Stimulated activated CD8-positive, alpha-beta memory T cell treated with anti-CD3 and anti-CD28 coated beads, Interleukin-12 subunit alpha, Interleukin-12 subunit beta, amount 100 ng/mL, for 4 hours (primary cell): ENCODE data around the gene ARHGEF33.
A peak's percentile ranks its signal among the peaks of the same experiment; 100 is the strongest.
"Not testable (repeated sequence)": the region's sequence is repeated elsewhere in the genome, so short reads cannot be mapped to it uniquely, and the experiment has no call there.

Experiments
- DNase-seq: peaks from one replicate; pipeline ENCODE4 v3.0.0-alpha.2; 2020; ENCODE audit warnings: low read depth

ARHGEF33 gene

DNA sequence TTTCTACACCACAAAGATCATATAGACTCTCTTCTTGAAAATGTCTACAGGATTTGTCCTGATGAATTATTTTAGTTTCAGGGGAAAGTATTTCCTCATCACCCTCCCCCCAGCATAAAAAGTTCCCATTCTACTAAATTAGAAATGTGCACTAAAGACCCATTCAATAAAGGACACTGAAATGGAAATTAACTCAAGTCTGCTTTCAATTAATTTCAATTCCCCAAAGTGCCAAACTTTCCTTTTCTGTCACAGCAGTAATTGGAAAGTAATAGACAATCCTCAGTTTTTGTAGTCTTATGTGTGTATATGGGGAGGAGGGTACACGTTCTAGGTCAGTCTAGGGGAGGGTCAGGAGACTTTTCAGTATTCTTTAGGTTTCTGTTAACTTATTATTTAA, 21.5 kb downstream of the ARHGEF33 start:
- no peak for DNase-seq

DNA sequence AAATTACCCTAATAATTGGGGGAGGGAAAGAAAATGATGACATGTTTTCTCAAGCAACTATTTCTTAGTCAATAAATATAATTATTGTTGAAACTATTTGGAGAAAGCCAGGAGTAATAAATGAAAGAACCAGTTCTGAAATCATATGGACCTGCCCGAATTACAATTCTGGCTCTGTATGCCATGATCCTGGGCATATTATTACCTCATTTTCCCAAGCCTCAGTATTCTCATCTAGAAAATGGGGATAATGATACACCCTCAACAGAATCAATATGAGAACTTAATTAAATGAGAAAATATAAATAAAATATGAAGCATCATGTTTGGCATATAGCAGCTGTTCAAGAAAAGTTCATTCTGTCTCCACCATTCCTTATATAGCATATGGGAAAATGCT, 22.9 kb downstream of the ARHGEF33 start:
- no peak for DNase-seq

DNA sequence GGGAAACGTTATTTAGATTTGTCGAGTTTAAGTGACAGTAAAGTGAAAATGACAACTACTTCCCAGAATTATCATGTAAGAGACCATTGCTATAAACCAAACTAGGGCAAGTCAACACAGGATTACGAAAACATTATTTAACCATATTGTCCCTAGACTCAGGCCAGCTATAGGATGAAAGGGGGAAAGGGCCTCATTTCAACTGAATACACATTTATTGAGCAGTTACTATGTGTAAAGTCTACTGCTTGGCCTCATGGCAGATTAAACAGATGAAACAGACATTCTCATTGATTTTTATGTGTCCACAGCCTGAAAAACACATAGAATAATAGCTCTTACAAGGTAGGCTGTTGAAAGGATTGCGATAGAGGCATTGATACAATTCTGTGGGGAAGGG, 32.7 kb downstream of the ARHGEF33 start:
- no peak for DNase-seq

DNA sequence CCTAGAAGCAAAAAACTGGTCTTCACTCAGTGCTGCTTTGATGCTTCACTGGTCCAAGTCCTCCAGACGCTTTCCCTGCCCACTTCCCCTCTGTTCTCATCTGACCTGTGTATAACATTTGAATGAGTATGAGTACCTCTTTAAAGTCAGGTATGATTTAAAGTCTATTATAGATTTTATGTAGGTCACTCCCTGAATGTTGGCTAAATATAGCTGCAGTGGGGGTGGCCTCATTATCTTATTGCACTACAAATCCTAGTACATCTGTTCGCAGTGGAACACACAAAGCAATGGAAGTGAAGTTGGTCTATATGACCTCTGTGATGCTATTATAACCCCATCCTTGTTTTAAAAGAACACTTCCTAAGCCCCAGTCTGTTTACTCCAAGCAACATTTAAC, 33.2 kb downstream of the ARHGEF33 start:
- no peak for DNase-seq

DNA sequence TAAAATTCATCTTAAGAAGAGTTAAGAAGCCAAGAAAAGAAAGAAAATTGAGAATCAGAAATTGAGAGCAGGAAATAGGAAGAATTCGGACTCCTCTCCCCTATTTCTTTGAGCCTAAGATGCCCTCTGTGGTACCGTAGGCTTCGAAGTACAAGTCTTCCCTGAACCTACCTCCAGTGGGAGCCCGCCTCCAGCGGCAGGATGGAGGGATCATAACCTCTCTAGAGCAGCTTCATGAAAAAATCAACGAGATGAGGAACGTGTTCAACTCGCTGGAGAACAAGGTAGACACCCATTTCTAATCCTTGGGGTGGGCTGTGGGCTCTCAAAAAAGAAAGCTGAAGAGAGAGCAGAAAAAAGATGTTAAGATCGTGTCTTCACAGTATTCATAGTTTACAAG, 36.3 kb downstream of the ARHGEF33 start:
- DNase-seq = no peak

DNA sequence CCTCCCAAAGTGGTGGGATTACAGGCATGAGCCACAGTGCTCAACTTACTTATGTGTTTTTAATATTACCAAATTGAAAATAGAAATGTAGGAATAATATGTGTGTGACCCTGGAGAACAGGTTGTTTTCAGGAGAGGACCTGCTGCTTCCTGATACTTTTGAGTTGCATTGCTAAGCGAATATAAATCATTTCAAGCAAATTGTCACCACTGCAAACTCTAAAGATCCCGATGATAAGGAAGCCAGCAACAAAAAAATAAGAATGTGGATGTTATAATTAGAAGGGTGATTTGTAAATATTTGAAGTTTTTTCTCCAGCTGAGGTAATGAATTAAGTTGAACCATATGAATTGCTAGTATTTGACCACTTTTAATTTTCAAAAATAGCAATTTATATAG, 40.9 kb downstream of the ARHGEF33 start:
- DNase-seq = no peak

DNA sequence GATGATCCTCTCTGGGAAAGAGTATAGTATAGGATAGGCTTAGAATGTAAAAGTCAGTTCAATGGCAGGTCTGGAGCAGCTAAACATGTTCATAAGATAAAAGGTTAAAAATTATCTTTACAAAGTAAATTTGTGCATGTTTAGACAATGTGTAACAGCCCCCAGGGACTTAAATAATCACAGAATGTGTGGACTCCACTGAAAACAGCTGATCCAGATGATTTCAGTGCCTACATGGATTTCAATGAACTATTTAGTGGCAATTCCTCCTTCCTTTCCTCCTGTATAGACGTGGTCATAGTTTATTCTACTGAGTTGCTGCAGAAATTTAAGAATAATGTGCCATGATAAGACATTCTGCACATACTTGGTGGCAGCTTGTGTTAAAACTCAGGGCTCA, 42.9 kb downstream of the ARHGEF33 start:
- no peak for DNase-seq

DNA sequence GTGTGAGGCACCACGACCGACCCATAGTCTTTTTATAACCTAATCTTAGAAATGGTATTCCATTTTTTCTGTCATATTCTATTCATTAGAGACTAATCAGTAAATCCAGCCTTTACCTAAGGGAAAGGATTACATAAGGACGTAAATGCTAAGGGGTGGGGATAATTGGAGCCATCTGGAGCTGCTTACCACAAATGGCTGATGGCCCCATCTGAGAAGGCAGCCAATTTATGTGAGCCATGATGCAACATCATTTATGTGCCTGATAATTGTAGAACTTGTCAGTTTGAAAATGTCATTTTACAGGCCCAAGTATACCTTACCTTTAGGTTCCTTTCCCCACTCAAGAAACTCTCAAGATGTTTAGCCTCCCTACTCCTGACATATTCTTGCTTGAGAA, 44.0 kb downstream of the ARHGEF33 start:
- no peak for DNase-seq

DNA sequence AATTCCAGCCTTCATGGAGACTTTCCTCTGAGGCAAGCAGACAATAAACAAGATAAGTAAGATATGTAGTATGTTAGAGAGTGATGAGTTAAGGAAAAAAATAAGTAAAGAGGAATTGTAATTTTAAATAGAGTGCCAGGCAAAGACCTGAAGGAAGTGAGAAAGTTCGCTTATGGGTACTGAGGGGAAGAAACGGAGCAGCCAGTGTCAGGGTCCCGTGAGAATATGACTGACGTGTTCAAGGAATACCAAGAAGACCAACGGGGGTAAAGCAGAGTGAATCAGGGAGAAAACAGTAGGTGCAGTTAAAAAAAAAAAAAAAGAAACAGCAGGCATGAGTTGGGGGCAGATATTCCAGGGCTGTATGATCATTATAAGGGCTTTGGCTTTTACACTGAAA, 45.1 kb downstream of the ARHGEF33 start:
- DNase-seq = no peak

DNA sequence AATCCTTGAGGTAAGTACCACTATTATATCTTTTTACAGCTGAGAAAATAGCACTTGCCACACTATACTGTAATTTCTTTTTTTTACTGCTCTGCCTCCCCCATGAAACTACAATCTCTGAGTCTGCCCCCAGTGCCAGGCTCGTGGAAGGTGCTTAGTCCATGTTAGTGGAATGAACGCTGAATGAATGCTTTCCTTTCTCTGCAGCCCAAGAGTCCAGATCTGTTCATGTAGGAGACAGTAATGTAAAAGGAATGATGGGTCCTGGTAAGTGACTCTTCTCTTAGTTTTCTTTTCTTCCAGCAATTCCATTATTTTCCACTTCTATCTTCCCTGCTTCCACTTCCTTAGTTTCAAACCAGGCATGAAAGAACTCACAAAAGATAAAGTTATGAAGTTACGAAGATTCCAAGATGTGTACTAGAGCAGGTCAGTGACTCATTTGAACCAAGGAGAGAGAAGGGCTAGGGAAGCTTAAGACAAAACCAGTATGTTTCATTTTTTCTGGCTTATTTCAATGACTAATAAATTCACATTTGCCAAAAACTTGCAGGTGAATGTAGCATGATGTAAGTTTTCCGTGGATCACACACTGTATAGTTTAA, 46.0 kb downstream of the ARHGEF33 start:
- DNase-seq = no peak

DNA sequence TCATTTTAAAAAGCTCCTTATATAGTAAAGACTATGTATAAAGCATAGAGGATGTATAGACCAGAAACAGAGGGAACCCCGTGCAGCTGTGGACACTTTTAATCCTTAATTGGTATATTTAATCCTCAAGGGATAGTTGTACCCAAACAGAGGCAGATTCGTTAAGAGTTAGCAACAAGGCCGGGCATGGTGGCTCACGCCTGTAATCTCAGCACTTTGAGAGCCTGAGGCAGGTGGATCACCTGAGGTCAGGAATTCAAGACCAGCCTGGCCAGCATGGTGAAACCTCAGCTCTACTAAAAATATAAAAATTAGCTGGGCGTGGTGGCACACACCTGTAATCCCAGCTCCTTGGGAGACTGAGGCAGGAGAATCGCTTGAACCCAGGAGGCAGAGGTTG, 46.8 kb downstream of the ARHGEF33 start:
- not testable (repeated sequence) for DNase-seq

DNA sequence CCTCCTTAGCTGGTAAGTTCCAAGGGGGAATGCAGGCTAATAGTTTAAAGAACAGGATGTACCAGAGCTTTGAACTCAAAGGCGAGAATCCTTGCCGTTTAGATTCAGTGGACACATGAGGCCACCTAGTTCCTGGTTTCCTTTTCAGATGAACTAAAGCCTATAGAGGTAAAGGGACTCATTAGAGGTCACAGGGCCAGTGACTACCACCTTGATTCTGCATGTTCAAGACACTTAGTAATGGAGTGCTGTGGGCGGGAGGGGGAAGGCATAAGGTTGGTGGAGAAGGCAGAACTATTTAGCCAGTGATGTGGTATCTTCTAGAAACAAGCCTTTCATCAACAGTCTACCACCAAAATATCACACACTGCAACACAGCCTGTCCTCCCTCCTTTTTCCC, 47.9 kb downstream of the ARHGEF33 start:
- no peak for DNase-seq

DNA sequence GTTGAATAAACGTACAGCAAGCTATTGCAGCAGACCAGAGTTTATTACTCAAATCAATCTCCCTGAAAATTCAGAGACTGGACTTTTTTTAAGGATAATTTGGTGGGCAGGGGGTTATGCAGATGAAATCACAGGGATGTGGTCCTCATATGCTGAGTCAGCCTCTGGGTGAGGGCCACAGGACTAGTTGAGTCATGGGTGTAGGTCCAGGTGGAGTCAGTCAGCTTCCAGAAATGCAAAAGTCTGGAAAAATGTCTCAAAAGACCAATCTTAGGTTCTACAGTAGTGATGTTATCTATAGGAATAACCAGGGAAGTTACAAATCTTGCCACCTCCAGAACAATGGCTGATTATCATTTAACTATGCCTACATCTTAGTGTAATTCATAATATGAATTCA, 51.1 kb downstream of the ARHGEF33 start:
- DNase-seq = no peak

DNA sequence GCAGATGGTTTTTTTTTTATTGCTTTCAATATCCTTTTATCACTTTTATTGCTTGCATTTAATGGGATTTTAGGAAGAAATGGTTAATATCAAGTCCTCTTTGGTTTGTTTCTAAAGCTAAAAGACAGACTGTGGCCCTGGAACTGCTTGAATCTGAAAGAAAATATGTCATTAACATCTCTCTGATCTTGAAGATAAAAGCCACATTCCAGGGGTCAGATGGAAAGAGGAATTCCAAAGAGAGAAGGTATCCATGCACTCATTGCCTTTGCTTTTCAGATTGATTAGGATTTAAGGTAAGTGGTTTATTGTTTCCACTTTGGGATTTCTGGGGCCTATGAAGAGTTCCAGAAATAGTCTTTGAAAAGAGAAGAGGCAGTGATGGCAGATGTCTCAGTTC, 54.1 kb downstream of the ARHGEF33 start:
- no peak for DNase-seq

DNA sequence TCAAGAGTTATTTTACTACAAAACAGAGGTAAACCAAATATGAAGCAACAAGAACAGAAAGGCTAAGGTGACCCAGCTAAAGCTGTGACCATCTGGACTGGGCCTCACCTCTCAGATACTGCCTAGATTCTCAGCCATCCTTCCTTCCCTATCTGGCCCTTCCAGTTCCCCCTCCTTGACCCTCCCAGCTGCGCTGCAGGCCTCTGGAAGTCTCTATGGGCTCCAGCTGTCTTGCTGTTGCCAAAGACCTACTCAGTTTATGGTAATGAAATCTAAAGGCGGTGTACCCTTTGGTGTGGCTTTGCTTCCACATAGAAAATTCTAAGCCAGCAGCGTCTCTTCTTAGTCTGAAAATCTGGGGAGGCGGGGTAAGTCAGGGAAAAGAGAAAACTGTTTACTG, 55.7 kb downstream of the ARHGEF33 start:
- DNase-seq = no peak

DNA sequence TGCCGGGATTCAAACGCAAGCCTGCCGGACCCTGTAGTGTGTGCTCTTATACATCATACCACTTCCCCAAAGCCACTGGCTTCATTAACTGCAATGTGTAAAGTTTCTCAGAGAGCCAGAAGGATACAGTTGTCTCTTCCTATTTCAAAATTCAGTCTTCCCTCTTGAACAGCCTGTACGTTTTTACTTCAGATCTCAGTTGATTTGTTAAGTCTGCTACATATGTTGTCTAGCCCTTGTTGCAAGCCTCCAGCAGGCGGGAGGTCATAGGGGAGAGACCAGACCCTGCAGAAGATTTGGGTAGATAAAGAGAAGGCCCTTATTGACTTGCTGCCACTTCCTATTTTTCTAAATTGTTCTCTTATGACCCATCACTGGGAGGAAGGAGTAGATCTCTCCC, 56.2 kb downstream of the ARHGEF33 start:
- DNase-seq = no peak

DNA sequence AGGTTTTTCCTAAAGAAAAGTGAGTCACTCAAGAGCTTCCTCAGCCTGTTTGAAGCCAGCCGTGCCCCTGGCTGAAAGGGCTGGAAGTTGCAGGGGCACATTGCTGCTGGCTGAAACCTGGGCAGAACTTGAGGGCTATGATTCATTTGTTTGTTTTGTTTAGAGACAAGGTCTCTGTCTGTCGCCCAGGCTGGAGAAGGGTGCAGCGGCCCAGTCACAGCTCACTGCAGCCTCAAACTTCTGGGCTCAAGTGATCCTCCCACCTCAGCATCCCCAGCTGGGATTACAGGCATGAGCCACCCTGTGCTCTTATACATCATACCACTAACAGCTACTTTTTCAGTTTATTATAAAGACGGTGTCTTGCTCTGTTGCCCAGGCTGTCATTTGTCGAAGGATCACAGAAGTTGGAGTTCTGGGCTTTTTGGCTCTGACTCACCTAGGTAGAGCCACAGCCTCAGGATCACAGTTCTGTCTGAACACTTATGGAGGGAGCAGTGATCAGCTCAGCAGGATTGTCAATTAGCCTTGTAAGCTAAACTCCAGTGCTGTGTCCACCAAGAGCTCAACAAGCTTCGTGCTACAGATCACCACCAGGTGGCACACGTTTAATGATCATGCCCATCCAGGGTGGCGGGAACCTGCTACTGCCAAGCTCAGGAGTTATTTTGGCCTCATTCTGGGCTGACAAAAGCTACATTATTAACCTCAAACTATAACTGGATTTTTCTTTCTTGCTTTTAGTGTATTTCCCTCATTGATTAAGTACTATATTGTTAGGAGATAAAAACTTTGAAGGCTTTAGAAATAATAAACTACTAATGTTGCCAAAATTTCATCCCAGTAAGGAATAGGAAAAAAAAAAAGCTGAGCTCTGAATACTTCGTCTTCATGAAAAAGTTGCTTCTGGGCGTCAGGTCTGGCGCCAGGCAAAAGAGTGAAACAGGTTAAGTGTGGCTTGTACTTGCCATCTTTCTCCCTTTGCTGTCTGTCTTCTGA, 57.9 kb downstream of the ARHGEF33 start:
- DNase-seq = no peak

DNA sequence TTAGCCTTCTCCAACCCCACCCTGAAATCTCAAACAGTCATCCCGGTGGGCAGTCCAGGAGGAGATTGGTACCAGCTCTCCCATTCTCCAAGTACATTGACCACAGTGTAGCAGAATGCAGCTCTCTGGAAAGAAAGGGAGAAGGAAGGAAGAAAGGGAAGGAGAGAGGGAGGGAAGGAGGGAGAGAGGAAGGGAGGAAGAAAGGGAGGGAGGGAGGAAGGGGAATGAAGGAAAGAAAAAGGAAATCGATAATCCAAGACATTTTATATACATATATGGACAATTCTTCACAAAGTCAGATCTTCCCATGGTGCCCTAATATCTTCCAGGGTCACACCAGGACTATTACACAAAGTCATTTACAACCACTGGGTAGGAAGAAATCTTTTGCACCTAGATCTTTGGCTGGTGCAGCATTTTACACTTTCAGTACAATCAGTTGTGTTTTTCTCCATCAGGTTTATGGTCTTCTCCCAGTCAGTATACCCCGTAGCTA, 58.8 kb downstream of the ARHGEF33 start:
- DNase-seq = no peak

DNA sequence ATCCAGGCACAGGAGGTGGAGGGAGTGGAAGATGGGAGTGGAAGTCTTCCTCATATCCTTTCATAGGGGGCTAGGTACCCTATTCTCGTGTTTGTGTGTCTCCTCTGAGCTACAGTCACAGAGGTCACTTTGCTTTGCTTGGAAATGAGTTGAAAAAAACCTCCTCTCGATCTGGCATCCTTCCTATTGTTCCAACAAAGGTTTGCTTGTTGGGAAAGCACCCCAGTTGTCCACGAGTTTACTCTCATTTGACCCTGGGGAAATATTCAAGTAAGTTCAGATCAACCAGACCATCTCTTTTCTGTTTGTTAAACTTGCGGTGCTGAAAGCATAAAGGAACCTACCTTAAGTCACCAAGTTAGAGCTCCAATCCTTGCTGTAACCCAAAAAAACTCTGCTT, 59.3 kb downstream of the ARHGEF33 start:
- DNase-seq = no peak

DNA sequence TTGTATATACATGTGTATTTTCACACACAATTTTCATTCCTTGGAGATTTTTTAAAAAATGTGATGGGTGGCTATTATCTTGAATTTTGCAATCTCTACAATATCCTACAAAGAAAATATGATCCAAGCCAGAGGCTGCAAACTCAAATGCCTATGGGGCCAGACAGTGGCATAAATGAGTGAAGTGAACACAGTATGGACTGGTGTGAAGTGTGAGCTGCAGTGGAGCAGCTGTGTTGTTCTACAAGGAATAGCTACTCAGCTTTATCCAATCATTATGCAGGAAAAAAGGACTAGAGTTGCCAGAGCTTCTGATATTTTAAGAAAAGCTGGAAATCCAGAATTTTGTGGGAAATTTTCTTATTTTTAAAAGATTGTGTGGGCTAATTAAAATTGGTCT, 62.1 kb downstream of the ARHGEF33 start:
- DNase-seq = no peak

DNA sequence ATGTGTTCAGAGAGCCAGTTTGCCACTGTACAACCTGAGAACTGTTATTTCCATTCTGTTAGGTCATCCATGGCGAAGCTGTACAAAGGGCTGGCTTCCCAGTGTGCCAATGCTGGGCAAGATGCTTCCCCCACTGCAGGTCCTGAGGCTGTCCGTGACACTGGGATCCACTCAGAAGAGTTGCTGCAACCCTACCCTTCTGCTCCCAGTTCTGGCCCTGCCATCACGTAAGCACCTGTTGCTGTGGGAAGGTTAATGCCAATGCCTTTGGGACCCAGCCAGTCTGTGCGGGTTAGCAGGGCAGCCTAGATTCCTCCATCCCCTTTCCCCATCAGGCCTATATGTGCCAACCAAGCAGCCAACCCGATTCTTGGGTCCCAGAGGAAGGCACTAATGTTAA, 68.3 kb downstream of the ARHGEF33 start:
- no peak for DNase-seq

DNA sequence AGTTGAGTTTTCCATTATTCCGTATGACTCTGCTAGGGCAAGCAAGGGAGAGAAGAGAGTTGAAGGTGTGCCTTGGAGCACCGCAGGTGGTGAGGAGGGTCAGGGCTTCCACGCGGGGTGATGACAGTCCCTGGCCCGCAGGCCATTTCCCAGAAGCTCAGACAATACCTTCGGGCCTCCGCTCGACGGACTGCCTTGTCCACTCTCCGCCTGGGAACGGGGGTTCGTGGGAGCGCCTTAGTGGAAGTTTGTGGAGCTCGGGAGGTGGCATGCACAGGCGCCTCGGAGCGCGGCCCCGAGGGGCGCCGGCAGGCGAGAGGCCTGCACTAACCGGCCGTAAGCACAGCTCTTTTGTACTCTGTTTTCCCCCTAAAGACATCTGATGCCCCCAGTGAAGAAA, 69.8 kb downstream of the ARHGEF33 start:
- no peak for DNase-seq

DNA sequence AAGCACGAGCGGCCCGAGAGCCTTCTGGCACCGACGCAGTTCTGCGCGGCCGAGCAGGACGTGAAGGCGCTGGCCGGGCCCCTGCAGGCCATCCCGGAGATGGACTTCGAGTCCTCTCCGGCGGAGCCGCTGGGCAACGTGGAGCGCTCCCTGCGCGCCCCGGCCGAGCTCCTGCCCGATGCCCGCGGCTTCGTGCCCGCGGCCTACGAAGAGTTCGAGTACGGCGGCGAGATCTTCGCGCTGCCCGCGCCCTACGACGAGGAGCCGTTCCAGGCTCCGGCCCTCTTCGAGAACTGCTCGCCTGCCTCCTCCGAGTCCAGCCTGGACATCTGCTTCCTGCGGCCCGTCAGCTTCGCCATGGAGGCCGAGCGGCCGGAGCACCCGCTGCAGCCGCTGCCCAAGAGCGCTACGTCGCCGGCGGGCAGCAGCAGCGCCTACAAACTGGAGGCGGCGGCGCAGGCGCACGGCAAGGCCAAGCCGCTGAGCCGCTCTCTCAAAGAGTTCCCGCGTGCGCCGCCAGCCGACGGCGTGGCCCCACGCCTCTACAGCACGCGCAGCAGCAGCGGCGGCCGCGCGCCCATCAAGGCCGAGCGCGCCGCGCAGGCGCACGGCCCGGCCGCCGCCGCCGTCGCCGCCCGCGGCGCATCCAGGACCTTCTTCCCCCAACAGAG, 70.4 kb downstream of the ARHGEF33 start:
- peak; percentile 31 for DNase-seq
